Measurements from ENCODE around the gene HOXB5.

Gene HOXB5

GRCh38 chr17:48615047-48615962, 21.7 kb upstream of the HOXB5 start, which contains the start of gene HOXB8:
HOXB8 (minus strand) TSS chr17:48615292; CDS start chr17:48614704, 588 bp downstream.
- peaks cover 24% of the 10 kb centered on the region for H3K4me1 ChIP-seq (ENCODE audit: insufficient read depth, low read length, poor library complexity, severe bottlenecking)
- TF ChIP-seq EZH2phosphoT487 (IDR thresholded peaks at IDR 0.05; ENCODE audit: borderline replicate concordance) (peak; percentile 14; the same call in 1 of the 2 replicates), CTCF (conservative IDR thresholded peaks at IDR 0.05; ENCODE audit: low read length) (no peak)
- peak within 1 kb of the TSS; percentile 100 for H3K9ac ChIP-seq (ENCODE audit: low read depth, low read length, poor library complexity, severe bottlenecking)
- H3K9me3 ChIP-seq (ENCODE audit: insufficient read depth, low read depth, low read length): no peaks in the 10 kb centered on the region
- H2AFZ ChIP-seq (ENCODE audit: low read length): no peak within 1 kb of the TSS
- H3K4me3 ChIP-seq (ENCODE audit: low read length, poor library complexity, severe bottlenecking): peak within 1 kb of the TSS; percentile 89
- H3K9me2 ChIP-seq (replicated peaks; ENCODE audit: low read depth, low read length): no peaks in the 10 kb centered on the region
- H3F3A ChIP-seq (ENCODE audit: low read depth): peaks cover 12% of the 10 kb centered on the region; the same call in 1 of the 2 replicates
- peaks cover 9% of the 10 kb centered on the region for H4K20me1 ChIP-seq (ENCODE audit: insufficient read depth, low read length, poor library complexity, severe bottlenecking)
- peaks cover 20% of the 10 kb centered on the region for H3K27me3 ChIP-seq (ENCODE audit: insufficient read depth, low read length, poor library complexity, severe bottlenecking)
- peaks cover 97% of the 10 kb centered on the region for H3K79me2 ChIP-seq (ENCODE audit: insufficient read depth, low read length)
- H3K4me2 ChIP-seq (ENCODE audit: low read depth, low read length, poor library complexity, severe bottlenecking): peak within 1 kb of the TSS; percentile 98
- H3K36me3 ChIP-seq (ENCODE audit: insufficient read depth, low read length): no peaks in the 10 kb centered on the region

- TF ChIP-seq EZH2phosphoT487 (IDR thresholded peaks at IDR 0.05; ENCODE audit: borderline replicate concordance): no peak
- TF ChIP-seq CTCF (conservative IDR thresholded peaks at IDR 0.05; ENCODE audit: low read length): no peak
- H3K79me2 ChIP-seq (ENCODE audit: insufficient read depth, low read length): peaks cover 99% of the 10 kb centered on the region
- H3K4me3 ChIP-seq (ENCODE audit: low read length, poor library complexity, severe bottlenecking): peak overlapping the region; percentile 89
- peaks cover 8% of the 10 kb centered on the region; the same call in 1 of the 2 replicates for H3F3A ChIP-seq (ENCODE audit: low read depth)
- H3K9ac ChIP-seq (ENCODE audit: low read depth, low read length, poor library complexity, severe bottlenecking): peak overlapping the region; percentile 100
- H3K9me3 ChIP-seq (ENCODE audit: insufficient read depth, low read depth, low read length): no peaks in the 10 kb centered on the region
- H3K9me2 ChIP-seq (replicated peaks; ENCODE audit: low read depth, low read length): no peaks in the 10 kb centered on the region
- peak overlapping the region; percentile 98 for H3K4me2 ChIP-seq (ENCODE audit: low read depth, low read length, poor library complexity, severe bottlenecking)
- no peaks in the 10 kb centered on the region for H3K36me3 ChIP-seq (ENCODE audit: insufficient read depth, low read length)
- peaks cover 9% of the 10 kb centered on the region for H4K20me1 ChIP-seq (ENCODE audit: insufficient read depth, low read length, poor library complexity, severe bottlenecking)
- H2AFZ ChIP-seq (ENCODE audit: low read length): no peak overlapping the region
- H3K4me1 ChIP-seq (ENCODE audit: insufficient read depth, low read length, poor library complexity, severe bottlenecking): peaks cover 24% of the 10 kb centered on the region
- H3K27me3 ChIP-seq (ENCODE audit: insufficient read depth, low read length, poor library complexity, severe bottlenecking): peaks cover 14% of the 10 kb centered on the region
Measured at GRCh38 chr17:48613862-48614694, 20.5 kb upstream of the HOXB5 start.

GRCh38 chr17:48612854-48613691, 19.5 kb upstream of the HOXB5 start:
- Histone ChIP-seq H3K9me3 (ENCODE audit: insufficient read depth, low read depth, low read length) (no peaks in the 10 kb centered on the region), H3F3A (ENCODE audit: low read depth) (peaks cover 8% of the 10 kb centered on the region; the same call in 1 of the 2 replicates), H2AFZ (ENCODE audit: low read length) (no peak overlapping the region), H4K20me1 (ENCODE audit: insufficient read depth, low read length, poor library complexity, severe bottlenecking) (peaks cover 9% of the 10 kb centered on the region), H3K4me1 (ENCODE audit: insufficient read depth, low read length, poor library complexity, severe bottlenecking) (peaks cover 32% of the 10 kb centered on the region), H3K9ac (ENCODE audit: low read depth, low read length, poor library complexity, severe bottlenecking) (peak overlapping the region; percentile 100), H3K27me3 (ENCODE audit: insufficient read depth, low read length, poor library complexity, severe bottlenecking) (peaks cover 14% of the 10 kb centered on the region), H3K79me2 (ENCODE audit: insufficient read depth, low read length) (peaks cover 100% of the 10 kb centered on the region), H3K4me3 (ENCODE audit: low read length, poor library complexity, severe bottlenecking) (peak overlapping the region; percentile 89), H3K4me2 (ENCODE audit: low read depth, low read length, poor library complexity, severe bottlenecking) (peak overlapping the region; percentile 98), H3K9me2 (replicated peaks; ENCODE audit: low read depth, low read length) (no peaks in the 10 kb centered on the region), H3K36me3 (ENCODE audit: insufficient read depth, low read length) (no peaks in the 10 kb centered on the region)
- no peak for TF ChIP-seq EZH2phosphoT487 (IDR thresholded peaks at IDR 0.05; ENCODE audit: borderline replicate concordance)
- no peak for TF ChIP-seq CTCF (conservative IDR thresholded peaks at IDR 0.05; ENCODE audit: low read length)

All from Loucy (cell line).